Epithelial cell of esophagus (primary cell): Measurements from ENCODE around the gene YWHAE.
A peak's percentile ranks its signal among the peaks of the same experiment; 100 is the strongest.

Experiments
- DNase-seq: peaks from one replicate; pipeline ENCODE4 v3.0.0; 2010; ENCODE audit warnings: low read depth
- H3K4me3 ChIP-seq: 2 replicates; pipeline ENCODE4 v1.5.1; 2011; ENCODE audit warnings: mild to moderate bottlenecking, low read length, control low read depth
- TF ChIP-seq, protein P1 (sequence below): IDR thresholded peaks from 2 replicates; pipeline ENCODE4 v1.5.1; 2011; ENCODE audit warnings: low read depth, mild to moderate bottlenecking, low read length, control low read depth, inconsistent platforms; ENCODE audit not compliant: insufficient read depth; ENCODE audit errors: missing control alignments

YWHAE gene

DNA sequence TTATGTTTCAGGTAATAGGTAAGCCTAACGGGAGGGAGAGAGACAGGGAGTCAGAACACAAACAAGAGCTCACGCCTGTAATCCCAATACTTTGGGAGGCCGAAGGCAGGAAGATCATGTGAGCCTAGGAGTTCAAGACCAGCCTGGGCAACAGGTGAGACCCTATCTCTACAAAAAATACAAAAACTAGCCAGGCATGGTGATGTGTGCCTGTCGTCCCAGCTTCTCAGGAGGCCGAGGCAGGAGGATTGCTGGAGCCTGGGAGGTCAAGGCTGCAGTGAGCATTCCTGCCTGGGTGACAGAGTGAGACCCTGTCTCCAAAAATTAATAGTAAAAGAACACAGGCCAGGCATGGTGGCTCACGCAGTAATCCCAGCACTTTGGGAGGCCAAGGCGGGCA lies 27.4 kb downstream of the YWHAE start:
- DNase-seq: no peak
- TF ChIP-seq, protein P1, sequence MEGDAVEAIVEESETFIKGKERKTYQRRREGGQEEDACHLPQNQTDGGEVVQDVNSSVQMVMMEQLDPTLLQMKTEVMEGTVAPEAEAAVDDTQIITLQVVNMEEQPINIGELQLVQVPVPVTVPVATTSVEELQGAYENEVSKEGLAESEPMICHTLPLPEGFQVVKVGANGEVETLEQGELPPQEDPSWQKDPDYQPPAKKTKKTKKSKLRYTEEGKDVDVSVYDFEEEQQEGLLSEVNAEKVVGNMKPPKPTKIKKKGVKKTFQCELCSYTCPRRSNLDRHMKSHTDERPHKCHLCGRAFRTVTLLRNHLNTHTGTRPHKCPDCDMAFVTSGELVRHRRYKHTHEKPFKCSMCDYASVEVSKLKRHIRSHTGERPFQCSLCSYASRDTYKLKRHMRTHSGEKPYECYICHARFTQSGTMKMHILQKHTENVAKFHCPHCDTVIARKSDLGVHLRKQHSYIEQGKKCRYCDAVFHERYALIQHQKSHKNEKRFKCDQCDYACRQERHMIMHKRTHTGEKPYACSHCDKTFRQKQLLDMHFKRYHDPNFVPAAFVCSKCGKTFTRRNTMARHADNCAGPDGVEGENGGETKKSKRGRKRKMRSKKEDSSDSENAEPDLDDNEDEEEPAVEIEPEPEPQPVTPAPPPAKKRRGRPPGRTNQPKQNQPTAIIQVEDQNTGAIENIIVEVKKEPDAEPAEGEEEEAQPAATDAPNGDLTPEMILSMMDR: no peak
- no peak overlapping the region for H3K4me3 ChIP-seq

DNA sequence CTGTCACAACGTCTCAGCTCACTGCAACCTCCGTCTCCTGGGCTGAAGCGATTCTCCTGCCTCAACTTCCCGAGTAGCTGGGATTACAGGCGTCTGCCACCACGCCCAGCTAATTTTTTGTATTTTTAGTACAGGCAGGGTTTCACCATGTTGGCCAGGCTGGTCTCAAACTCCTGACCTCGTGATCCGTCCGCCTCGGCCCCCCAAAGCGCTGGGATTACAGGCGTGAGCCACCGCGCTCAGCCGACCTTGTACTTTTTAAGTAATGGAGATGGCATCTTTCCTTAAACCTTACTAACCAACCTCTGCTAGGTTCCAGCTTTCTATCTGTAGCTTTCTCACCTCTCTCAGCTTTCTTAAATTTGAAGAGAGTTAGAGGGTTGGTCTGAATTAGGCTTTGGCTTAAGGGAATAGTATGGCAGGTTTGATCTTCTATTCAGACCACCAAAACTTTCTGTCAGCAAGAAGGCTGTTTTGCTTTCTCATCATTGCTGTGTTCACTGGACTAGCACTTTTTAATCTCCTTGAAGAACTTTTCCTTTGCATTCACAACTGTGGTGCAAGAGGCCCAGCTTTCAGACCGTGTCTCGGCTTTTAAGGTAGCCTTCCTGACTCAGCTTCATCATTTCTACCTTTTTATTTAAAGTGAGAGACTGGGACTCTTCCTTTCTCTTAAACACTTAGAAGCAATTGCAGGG lies 28.0 kb downstream of the YWHAE start:
- no peak overlapping the region for H3K4me3 ChIP-seq
- DNase-seq: no peak
- TF ChIP-seq, protein P1: no peak

DNA sequence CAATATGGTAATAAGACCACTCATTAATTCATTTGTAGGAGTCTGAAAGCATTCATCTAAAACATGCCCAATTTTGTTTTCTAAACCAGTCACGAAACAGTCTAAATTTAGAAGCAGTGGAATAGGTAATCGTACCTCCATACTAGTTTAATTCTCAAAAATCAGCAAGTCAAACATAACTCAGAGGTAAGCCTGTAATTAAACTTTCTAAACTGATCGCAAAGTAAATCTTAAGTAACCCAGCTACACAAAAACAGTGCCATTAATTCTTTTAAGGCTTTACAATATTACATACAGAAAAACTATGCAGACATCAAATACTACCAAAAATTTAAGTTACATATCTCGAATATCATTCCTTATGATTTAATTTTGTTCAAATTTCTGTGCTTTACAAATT lies 31.4 kb downstream of the YWHAE start:
- TF ChIP-seq, protein P1: no peak
- H3K4me3 ChIP-seq: no peak overlapping the region
- DNase-seq: no peak

DNA sequence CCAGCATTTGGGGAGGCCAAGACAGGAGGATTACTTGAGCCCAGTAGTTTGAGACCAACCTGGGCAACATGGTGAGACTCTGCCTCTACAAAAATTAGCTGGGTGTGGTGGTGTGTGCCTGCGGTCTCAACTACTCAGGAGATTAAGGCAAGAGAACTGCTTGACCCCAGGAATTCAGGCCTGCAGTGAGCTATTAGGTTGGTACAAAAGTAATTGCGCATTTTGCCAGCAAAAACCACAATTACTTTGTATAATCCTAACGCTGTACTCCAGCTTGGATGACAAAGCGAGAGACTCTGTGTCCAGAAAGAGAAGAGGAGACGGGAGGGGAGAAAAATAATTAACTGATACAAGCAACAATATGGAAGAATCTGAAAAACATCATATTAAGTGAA lies 32.7 kb downstream of the YWHAE start:
- no peak for DNase-seq
- TF ChIP-seq, protein P1: no peak
- no peak overlapping the region for H3K4me3 ChIP-seq

DNA sequence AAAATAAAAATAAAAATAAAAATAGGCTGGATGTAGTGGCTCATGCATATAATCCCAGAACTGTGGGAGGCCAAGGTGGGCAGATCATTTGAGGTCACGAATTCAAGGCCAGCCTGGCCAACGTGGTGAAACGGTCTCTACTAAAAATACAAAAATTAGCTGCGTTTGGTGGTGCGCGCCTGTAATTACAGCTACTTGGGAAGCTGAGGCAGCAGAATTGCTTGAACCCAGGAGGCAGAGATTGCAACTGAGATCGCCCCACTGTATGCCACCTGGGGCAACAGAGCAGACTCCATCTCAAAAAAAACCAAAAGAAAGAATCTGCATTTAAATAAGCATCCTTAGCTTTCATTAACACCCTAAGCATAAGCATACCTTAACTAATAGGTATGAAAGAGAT lies 33.8 kb downstream of the YWHAE start:
- TF ChIP-seq, protein P1: no peak
- H3K4me3 ChIP-seq: no peak overlapping the region
- no peak for DNase-seq

DNA sequence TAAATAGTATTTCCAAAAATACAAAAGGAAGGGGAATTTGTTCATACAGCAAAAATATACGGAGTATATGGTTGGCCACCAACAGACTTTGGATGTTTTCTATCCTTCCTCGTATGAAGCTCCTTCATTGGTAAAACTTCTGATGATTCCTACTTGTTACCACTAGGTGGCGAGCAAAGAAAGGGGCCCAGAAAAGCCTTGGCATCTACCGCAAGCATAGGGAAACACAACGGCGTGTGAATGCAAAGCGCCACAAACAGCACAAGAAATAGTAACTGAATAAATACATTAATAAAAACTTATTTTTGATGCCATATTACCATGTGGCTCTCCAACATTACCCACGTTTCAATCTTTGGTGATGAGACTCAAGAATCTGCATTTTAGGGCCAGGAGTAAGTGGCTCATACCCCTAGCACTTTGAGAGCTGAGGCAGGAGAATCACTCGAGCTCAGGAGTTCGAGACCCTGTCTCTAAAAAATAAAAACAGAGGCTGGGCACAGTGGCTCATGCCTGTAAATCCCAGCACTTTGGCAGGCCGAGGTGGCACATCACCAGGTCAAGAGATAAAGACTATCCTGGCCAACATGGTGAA lies 34.5 kb downstream of the YWHAE start:
- DNase-seq: peak; percentile 82
- no peak overlapping the region for H3K4me3 ChIP-seq
- TF ChIP-seq, protein P1: peak; percentile 94

DNA sequence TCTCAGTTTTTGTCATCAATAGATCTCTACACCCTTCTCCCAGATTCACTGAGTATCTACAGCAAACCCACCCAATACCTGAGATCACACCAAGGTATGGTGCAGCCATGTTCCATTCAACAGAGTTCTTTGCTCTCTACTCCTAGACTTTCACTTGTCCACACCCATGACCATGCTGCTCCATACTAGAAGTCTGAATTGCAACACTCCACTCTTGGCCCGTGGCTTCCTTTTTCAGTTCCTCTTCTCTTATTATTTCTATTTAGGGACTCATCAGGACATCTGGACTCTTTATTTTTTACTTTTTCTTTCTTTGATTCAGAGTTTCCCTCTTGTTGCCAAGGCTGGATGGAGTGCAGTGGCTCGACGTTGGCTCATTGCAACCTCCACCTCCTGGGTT lies 37.1 kb downstream of the YWHAE start:
- H3K4me3 ChIP-seq: no peak overlapping the region
- TF ChIP-seq, protein P1: no peak
- no peak for DNase-seq
